SW480 (cell line): ENCODE results near the gene CDH15.
"Not testable (repeated sequence)": the region's sequence is repeated elsewhere in the genome, so short reads cannot be mapped to it uniquely, and the experiment has no call there.

Experiments
- DNase-seq: peaks from one replicate; pipeline ENCODE4 v3.0.0-alpha.2; 2016; ENCODE audit warnings: low spot score

CDH15 gene

GRCh38 chr16:89172528-89173173 lies 1.1 kb downstream of the CDH15 start:
- no peak for DNase-seq

GRCh38 chr16:89173174-89173921 lies 1.8 kb downstream of the CDH15 start:
- DNase-seq = no peak

DNA sequence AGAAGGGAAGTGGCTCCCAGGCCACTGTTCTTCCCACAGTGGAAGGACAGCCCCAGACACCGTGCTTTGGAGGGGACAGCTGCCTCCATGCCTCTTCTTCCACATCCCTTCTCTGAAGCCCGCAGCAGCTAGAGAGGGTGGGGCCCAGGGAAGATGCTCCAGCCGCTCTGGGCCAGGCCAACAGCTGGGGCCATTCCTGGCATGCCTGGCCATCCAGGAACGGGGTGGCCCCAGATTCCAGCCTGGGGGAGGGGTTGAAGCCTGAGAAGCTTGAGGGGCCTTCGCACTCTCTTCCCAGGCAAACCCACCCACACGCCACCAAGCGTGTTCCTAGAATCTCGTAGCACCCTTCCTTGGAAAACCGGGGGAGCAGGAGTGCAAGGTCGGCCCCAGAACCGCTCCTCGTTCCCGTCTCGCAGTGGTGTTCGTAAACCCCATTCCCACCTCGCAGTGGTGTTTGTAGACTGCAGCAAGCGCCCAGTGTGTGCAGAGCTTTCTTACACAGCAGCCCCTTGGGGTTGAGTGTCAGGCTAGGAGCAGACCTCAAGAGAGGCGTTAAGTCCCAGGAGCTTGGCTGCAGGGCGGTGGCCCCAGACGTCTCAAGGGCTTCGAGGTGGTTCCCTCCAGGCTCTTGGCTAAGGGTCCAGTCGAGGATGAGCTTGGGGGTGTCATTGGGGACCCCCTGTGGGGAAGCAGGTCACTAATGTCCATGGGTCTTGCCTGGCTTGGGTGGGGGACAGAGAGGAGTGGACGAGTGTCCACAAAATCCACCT lies 2.7 kb downstream of the CDH15 start:
- DNase-seq = no peak

DNA sequence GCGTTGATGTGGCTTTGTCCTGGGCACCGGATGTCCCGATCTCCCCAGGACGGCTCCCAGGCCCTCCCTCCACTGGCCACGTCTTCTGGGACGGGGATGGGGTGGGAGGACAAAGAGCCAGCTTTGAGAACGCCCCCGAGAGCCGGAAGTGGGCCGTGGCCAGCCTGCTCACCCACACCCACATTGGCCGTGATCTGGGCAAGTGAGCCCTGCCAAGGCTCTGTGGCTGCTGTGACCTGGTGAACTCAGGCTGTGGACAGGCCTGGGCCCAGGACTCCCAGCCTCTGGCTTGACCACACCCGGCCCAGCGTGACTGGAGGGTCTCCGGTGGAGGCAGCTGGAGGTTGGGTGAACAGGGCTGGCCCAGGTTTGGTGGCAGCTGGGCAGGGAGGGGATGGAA lies 3.3 kb downstream of the CDH15 start:
- DNase-seq = no peak

- no peak for DNase-seq
Measured at GRCh38 chr16:89175280-89176146, 4.0 kb downstream of the CDH15 start.

- DNase-seq = no peak
Measured at GRCh38 chr16:89176147-89176690, 4.7 kb downstream of the CDH15 start.

GRCh38 chr16:89176717-89177116 lies 5.2 kb downstream of the CDH15 start:
- DNase-seq = no peak

DNA sequence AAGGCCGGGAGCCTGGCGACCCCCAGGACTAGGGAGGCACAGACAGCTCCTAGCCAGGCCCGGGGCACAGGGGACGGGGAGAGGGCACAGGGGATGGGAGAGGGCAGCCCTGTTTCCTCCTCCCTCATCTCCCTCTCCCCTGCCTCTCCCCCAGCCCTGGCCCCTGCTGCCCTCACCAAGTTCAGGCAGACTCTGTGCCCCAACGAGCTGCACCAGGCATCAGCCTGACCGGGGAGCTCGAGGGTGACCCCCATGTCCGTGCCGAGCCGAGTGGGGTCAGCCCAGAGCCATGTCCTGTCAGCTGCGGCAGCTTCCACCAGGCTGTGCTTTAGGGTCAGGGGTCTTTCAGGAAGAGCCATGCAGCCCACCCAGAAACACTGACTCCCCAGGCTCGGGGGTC lies 6.0 kb downstream of the CDH15 start:
- DNase-seq = no peak

DNA sequence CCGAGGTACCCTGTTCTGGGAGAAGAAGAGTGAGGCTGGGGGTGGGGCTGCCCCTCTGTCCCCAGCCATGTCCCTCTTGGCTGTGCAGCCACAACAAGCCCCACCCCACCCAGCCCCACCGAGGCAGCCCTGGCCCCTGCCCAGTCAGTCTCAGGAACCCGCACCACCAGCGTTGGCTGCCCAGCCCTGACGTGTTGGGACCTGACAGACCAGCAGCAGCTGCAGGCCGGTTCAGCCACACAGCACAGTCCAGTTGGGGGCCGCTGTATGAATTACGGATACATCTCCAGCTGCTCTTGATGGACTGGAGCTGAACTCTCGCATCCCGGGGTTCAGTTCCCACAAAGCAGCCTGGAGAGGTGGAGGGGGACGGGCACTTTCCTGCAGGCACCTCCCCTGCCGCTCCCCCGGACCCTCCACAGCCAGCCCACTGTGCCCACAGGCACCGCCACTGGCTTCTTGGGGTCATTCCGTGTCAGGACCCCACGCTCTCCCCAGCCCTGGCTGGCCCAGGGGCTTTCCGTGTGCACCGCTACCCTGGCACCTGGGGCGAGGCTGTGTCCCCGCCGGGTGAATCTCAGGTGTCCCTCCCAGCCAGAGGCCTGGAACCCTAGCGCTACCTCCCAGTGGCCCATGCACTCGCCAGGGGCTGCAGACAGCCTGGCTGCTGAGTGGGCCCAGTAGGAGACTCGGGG lies 7.1 kb downstream of the CDH15 start:
- no peak for DNase-seq

GRCh38 chr16:89179148-89179484 lies 7.6 kb downstream of the CDH15 start:
- no peak for DNase-seq

DNA sequence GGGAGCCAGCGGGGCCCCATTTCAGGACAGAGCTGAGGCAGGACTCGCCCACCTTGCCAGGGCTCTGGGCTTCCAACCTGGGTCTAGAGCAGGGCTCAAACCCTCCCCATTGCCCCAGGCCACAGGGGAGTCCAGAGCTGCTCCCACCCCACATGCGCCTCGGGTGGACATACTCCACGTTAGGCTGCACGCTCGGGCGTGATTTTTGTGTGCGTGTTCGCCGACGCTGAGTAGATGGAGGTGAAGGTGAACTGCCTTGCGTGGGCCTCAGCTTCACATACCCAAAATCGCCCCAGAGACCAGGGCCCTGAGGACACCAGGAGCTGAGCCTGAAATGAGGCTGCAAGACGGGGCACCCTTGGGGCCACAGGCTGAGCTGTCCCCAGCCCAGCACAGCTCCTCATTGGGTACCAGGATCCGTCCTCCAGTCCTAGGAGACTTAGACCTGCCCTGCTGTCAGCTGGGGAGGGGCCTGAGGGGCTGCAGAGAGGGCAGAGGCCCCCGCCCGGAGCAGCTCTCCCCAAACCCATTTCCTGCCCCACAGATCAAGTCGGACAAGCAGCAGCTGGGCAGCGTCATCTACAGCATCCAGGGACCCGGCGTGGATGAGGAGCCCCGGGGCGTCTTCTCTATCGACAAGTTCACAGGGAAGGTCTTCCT lies 8.2 kb downstream of the CDH15 start:
- DNase-seq = no peak

- no peak for DNase-seq
Measured at GRCh38 chr16:89183463-89183862, 11.9 kb downstream of the CDH15 start.

DNA sequence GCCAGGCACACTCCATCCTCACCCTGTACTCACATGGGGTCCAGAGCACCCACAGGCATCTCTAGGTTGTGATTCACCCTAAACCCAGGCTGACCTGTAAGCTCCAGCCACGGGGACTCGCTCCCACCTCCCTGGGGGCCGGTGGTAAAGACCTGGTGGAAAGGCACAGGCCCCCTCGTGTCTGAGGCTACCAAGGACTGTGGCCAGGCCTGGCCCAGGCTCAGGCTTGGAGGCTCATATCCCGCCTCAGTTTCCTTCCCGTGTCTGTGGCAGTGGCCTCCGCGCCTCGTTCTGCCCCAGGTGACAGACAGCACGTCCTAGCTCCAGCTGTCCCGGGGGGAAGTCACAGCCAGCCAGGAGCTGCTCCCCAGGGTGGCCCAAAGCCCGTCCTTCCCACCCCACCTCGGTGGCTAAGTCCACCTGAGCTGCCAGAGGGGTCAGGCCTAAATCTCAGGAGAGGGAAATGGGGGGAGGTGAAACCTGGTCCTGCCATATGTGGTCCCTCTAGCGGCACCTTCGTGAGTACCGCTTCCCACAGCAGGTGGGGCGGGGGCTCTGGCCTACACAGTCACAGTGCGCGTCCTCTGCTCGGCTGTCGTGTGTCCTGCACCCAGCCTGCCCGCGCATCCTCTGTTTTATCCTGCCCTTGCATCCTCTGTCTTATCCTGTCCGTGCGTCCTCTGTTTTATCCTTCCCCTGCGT lies 12.6 kb downstream of the CDH15 start:
- no peak for DNase-seq

DNA sequence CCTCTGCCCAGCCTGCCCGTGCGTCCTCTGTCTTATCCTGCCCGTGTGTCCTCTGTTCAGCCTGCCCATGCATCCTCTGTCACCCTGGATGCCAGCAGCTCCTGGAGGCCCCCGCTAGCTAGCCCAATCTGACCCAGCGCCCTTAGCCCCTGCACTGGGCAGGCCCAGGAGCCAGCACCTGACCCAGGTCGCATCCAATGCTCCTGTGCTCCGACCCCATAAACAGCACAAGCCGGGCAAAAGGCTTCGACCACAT lies 13.1 kb downstream of the CDH15 start:
- no peak for DNase-seq

GRCh38 chr16:89184933-89185794 lies 13.6 kb downstream of the CDH15 start:
- no peak for DNase-seq

DNA sequence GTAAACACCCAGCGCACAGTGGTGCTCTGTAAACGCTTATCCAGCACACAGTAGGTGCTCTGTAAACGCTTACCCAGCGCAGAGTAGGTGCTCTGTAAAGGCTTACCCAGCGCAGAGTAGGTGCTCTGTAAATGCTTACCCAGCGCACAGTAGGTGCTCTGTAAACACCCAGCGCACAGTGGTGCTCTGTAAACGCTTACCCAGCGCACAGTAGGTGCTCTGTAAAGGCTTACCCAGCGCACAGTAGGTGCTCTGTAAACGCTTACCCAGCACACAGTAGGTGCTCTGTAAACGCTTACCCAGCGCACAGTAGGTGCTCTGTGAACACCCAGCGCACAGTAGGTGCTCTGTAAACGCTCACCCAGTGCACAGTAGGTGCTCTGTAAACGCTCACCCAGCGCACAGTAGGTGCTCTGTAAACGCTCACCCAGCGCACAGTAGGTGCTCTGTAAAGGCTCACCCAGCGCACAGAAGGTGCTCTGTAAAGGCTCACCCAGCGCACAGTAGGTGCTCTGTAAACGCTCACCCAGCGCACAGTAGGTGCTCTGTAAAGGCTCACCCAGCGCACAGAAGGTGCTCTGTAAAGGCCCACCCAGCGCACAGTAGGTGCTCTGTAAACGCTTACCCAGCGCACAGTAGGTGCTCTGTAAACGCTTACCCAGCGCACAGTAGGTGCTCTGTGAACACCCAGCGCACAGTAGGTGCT lies 14.5 kb downstream of the CDH15 start:
- not testable (repeated sequence) for DNase-seq

DNA sequence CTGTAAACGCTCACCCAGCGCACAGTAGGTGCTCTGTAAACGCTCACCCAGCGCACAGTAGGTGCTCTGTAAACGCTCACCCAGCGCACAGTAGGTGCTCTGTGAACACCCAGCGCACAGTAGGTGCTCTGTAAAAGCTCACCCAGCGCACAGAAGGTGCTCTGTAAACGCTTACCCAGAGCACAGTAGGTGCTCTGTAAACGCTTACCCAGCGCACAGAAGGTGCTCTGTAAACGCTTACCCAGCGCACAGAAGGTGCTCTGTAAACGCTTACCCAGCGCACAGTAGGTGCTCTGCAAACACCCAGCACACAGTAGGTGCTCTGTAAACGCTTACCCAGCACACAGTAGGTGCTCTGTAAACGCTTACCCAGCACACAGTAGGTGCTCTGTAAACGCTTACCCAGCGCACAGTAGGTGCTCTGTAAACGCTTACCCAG lies 15.1 kb downstream of the CDH15 start:
- not testable (repeated sequence) for DNase-seq

DNA sequence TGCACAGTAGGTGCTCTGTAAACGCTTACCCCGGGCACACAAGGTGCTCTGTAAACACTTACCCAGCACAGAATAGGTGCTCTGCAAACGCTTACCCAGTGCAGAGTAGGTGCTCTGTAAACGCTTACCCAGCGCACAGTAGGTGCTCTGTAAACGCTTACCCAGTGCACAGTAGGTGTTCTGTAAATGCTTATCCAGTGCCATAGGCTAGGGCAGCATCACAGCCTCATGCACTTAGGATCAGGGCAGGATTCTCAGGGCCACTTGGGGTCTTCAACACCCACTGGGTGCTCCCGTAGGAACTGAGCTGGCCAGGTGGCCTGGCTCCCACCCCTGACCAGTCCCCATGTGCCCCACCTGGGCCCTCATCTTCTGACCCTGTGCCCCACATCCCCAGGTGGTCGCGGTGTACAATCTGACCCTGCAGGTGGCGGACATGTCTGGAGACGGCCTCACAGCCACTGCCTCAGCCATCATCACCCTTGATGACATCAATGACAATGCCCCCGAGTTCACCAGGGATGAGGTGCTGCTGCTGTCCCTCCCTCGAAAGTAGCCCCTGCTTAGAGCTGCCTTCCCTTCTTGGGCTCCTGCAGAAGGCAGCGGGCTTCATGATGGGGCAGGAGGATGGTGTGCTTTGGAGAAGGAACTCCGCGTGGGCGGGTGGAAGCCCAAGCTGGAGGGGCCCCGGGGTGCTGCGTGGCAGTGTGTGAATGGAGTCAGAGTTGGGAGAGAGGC lies 15.7 kb downstream of the CDH15 start:
- peak; percentile 77 for DNase-seq
